ENCODE data around the gene MC1R. TPM values are rescaled to one million over a fixed set of nuclear protein-coding genes. Genes with fewer than 3 reads are reported as not detected.

Gene MC1R
- total RNA-seq, 2 donors from 2014 or later = 3.4 to 4.8 TPM

DNA sequence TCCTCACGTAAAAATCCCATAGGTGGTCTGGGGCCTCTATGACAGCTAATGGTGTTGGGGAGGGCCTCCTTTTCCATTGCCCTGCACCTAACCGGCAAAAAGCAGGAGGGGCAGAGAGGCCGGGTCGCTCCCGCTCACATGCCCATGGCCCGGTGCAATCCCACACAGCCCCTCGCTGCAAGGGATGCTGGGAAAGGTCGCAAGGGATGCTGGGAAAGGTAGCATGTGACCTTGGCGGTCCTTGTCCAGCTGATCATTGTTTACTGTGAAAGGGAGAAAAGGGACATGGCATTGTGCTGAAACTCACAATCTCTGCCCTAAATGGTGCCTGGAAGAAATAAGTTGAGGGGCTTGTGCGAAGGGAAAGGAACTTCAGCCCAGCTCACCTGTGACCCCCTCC, 39.9 kb downstream of the MC1R start:
- H3K27ac ChIP-seq (ENCODE audit: low read depth, low read length) = no peak overlapping the region

GRCh38 chr16:89960966-89961365, 42.3 kb downstream of the MC1R start:
- Mint-ChIP-seq H3K36me3 (ENCODE audit: low read depth) (peaks cover 47% of the 10 kb centered on the region), H3K27ac (no peak overlapping the region), H3K27me3 (ENCODE audit: insufficient read depth) (no peaks in the 10 kb centered on the region), H3K4me1 (no peaks in the 10 kb centered on the region), H3K9me3 (no peaks in the 10 kb centered on the region), H3K4me3 (no peak overlapping the region)
- Histone ChIP-seq H3K36me3 (ENCODE audit: control insufficient read depth, insufficient read depth, low read length) (peaks cover 35% of the 10 kb centered on the region), H3K27me3 (ENCODE audit: control insufficient read depth, insufficient read depth, low read length, poor library complexity, severe bottlenecking) (no peaks in the 10 kb centered on the region), H3K9me3 (ENCODE audit: control insufficient read depth, low read length) (no peaks in the 10 kb centered on the region), H3K4me1 (ENCODE audit: control insufficient read depth, insufficient read depth, low read length) (no peaks in the 10 kb centered on the region), H3K27ac (ENCODE audit: low read depth, low read length) (no peak overlapping the region), H3K4me3 (ENCODE audit: low read length) (no peak overlapping the region), H3K9ac (ENCODE audit: extremely low read depth, low read length, poor library complexity, severe bottlenecking) (no peak overlapping the region)
- no peak for TF ChIP-seq CTCF (conservative IDR thresholded peaks at IDR 0.05)
- no peak for DNase-seq
- WGBS, 2 experiments (ENCODE audit: insufficient coverage in 1 of 2, insufficient read length in 1 of 2) = 91 to 92% methylated on average over 4 to 13 of the region's 13 CpGs

More for the DNA sequence above, 39.9 kb downstream of the MC1R start:
- no peak overlapping the region for H3K27ac Mint-ChIP-seq
- Histone ChIP-seq H3K4me1 (ENCODE audit: control insufficient read depth, insufficient read depth, low read length) (no peaks in the 10 kb centered on the region), H3K9ac (ENCODE audit: extremely low read depth, low read length, poor library complexity, severe bottlenecking) (no peak overlapping the region), H3K36me3 (ENCODE audit: control insufficient read depth, insufficient read depth, low read length) (peaks cover 34% of the 10 kb centered on the region), H3K4me3 (ENCODE audit: low read length) (no peak overlapping the region), H3K27me3 (ENCODE audit: control insufficient read depth, insufficient read depth, low read length, poor library complexity, severe bottlenecking) (no peaks in the 10 kb centered on the region), H3K9me3 (ENCODE audit: control insufficient read depth, low read length) (no peaks in the 10 kb centered on the region)
- DNase-seq = no peak
- H3K36me3 Mint-ChIP-seq (ENCODE audit: low read depth) = peaks cover 54% of the 10 kb centered on the region
- no peaks in the 10 kb centered on the region for H3K9me3 Mint-ChIP-seq
- no peaks in the 10 kb centered on the region for H3K27me3 Mint-ChIP-seq (ENCODE audit: insufficient read depth)
- no peak for TF ChIP-seq CTCF (conservative IDR thresholded peaks at IDR 0.05)
- no peak overlapping the region for H3K4me3 Mint-ChIP-seq
- 96 to 100% methylated on average over 4 to 10 of the region's 10 CpGs for WGBS, 2 experiments (ENCODE audit: insufficient coverage in 1 of 2, insufficient read length in 1 of 2)
- no peaks in the 10 kb centered on the region for H3K4me1 Mint-ChIP-seq

- Mint-ChIP-seq H3K36me3 (ENCODE audit: low read depth) (peaks cover 45% of the 10 kb centered on the region), H3K4me1 (no peaks in the 10 kb centered on the region), H3K4me3 (no peak overlapping the region), H3K27me3 (ENCODE audit: insufficient read depth) (no peaks in the 10 kb centered on the region), H3K27ac (no peak overlapping the region), H3K9me3 (no peaks in the 10 kb centered on the region)
- Histone ChIP-seq H3K27me3 (ENCODE audit: control insufficient read depth, insufficient read depth, low read length, poor library complexity, severe bottlenecking) (no peaks in the 10 kb centered on the region), H3K9me3 (ENCODE audit: control insufficient read depth, low read length) (no peaks in the 10 kb centered on the region), H3K4me3 (ENCODE audit: low read length) (no peak overlapping the region), H3K9ac (ENCODE audit: extremely low read depth, low read length, poor library complexity, severe bottlenecking) (no peak overlapping the region), H3K27ac (ENCODE audit: low read depth, low read length) (no peak overlapping the region), H3K36me3 (ENCODE audit: control insufficient read depth, insufficient read depth, low read length) (peaks cover 32% of the 10 kb centered on the region), H3K4me1 (ENCODE audit: control insufficient read depth, insufficient read depth, low read length) (no peaks in the 10 kb centered on the region)
- DNase-seq = no peak
- TF ChIP-seq CTCF (conservative IDR thresholded peaks at IDR 0.05) = no peak
- WGBS, 2 experiments (ENCODE audit: insufficient coverage in 1 of 2, insufficient read length in 1 of 2) = 94 to 98% methylated on average over 14 to 23 of the region's 23 CpGs
These were observed 43.3 kb downstream of the MC1R start for GRCh38 chr16:89961920-89962319.

Data from endodermal cell (in vitro differentiated cells).